Right lobe of liver (tissue), 6 donors: Measurements from ENCODE around the gene DHRS9. TPM values are rescaled to one million over a fixed set of nuclear protein-coding genes. Genes with fewer than 3 reads are reported as not detected.
"Not testable (repeated sequence)": the region's sequence is repeated elsewhere in the genome, so short reads cannot be mapped to it uniquely, and the experiment has no call there.

Source experiments
- ATAC-seq, 4 donors: fragments of 200-7000 bp; cut with Tn5 transposase; one replicate each; pipeline ENCODE4 v1.9.1; 2020; ENCODE audit warnings: mild to moderate bottlenecking in 4 of 4, moderate library complexity in 4 of 4
- DNase-seq, 3 donors: peaks; one replicate each; pipeline ENCODE4 v3.0.0-alpha.2; 2020
- H3K27ac ChIP-seq, 3 donors: fragments of 200-600 bp; one replicate each; pipeline ENCODE4 v1.8.0; 2022
- H3K27me3 ChIP-seq, 2 donors: fragments of 200-600 bp; one replicate each; pipeline ENCODE4 v1.8.0; 2022
- H3K36me3 ChIP-seq, 4 donors: fragments of 200-600 bp; sonication (generic) in 1 of 4; one replicate each; pipeline versions ENCODE4 v1.5.1 to v1.8.0; 2017 to 2022; ENCODE audit warnings: control low read depth in 1 of 4
- H3K4me1 ChIP-seq, 4 donors: fragments of 200-600 bp; sonication (generic) in 1 of 4; one replicate each; pipeline versions ENCODE4 v1.5.1 to v1.8.0; 2017 to 2022; ENCODE audit warnings: control low read depth in 1 of 4
- H3K4me3 ChIP-seq, 3 donors: fragments of 200-600 bp; one replicate each; pipeline ENCODE4 v1.8.0; 2022
- H3K9me3 ChIP-seq, 4 donors: fragments of 200-600 bp; sonication (generic) in 1 of 4; one replicate each; pipeline versions ENCODE4 v1.5.1 to v1.8.0; 2017 to 2022; ENCODE audit warnings: control low read depth in 1 of 4
- POLR2A ChIP-seq: fragments of 450-650 bp; IDR thresholded peaks from one replicate; pipeline ENCODE4 v1.6.1; 2017; ENCODE audit warnings: antibody characterized with exemption, mild to moderate bottlenecking
- WGBS: methylation state at CpG from one replicate; pipeline ENCODE4 v1.1.6; 2018; ENCODE audit warnings: low coverage, low lambda C conversion rate; ENCODE audit not compliant: insufficient coverage; ENCODE audit errors: missing lambda C conversion rate; 5-methylcytosine and 5-hydroxymethylcytosine counted together
- intact Hi-C, 2 donors: fragments of 100-400 bp; cut with DNase I; formaldehyde crosslinking; loops; one replicate each; pipeline versions ENCODE4 v1.11.2 to v1.14.1; 2022
- total RNA-seq, 6 experiments: library from RNA; depleted of rRNA in 2 of 6; stranded (reverse); fragments of >200 nt in 2 of 6; fragmentation: NEBNext Ultra II Directional in 3 of 6; extraction: Animal tissue kit (Norgen Biotek cat#: 25700) in 3 of 6; gene quantifications; one replicate each; pipeline versions ENCODE4 v1.1.0 to v1.2.4, GENCODE V29; 2016 to 2023
- TF ChIP-seq, protein P1 (sequence below), 4 donors: fragments of 200-600 bp in 3 of 4; fragments of 450-650 bp in 1 of 4; IDR thresholded peaks; one replicate each; pipeline versions ENCODE4 v1.5.1 to v1.8.0; 2016 to 2022; ENCODE audit warnings: antibody characterized with exemption in 4 of 4, mild to moderate bottlenecking in 2 of 4
- donor health status: DM: no; HTN: yes; CAD: no.
- donor health status: DM: no; HTN: no; CAD: no.
- donor health status: DM: no; HTN: no; CAD: no.
- donor health status: DM: no; HTN: yes; CAD: no.
- donor health status: DM: no; HTN: yes; CAD: no.

The DHRS9 gene
- total RNA-seq, 6 experiments from 2014 or later = 0.29 to 1.2 (median 0.55) TPM

GRCh38 chr2:169119851-169120250 is 50.5 kb downstream of the DHRS9 start:
- ATAC-seq = no peak
- intact Hi-C loops = no loop called here
- no peaks in the 10 kb centered on the region for H3K9me3 ChIP-seq
- H3K4me3 ChIP-seq = no peak overlapping the region
- H3K27ac ChIP-seq = no peak overlapping the region
- no peak for TF ChIP-seq POLR2A
- TF ChIP-seq, protein P1, sequence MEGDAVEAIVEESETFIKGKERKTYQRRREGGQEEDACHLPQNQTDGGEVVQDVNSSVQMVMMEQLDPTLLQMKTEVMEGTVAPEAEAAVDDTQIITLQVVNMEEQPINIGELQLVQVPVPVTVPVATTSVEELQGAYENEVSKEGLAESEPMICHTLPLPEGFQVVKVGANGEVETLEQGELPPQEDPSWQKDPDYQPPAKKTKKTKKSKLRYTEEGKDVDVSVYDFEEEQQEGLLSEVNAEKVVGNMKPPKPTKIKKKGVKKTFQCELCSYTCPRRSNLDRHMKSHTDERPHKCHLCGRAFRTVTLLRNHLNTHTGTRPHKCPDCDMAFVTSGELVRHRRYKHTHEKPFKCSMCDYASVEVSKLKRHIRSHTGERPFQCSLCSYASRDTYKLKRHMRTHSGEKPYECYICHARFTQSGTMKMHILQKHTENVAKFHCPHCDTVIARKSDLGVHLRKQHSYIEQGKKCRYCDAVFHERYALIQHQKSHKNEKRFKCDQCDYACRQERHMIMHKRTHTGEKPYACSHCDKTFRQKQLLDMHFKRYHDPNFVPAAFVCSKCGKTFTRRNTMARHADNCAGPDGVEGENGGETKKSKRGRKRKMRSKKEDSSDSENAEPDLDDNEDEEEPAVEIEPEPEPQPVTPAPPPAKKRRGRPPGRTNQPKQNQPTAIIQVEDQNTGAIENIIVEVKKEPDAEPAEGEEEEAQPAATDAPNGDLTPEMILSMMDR (IDR thresholded peaks at IDR 0.05) = no peak
- no peaks in the 10 kb centered on the region for H3K27me3 ChIP-seq
- WGBS = 86% methylated on average over 2 of the region's 4 CpGs
- H3K36me3 ChIP-seq = no peaks in the 10 kb centered on the region
- no peak for DNase-seq
- peaks cover 0 to 4% (median 1%) of the 10 kb centered on the region in 4 donors for H3K4me1 ChIP-seq

- H3K4me3 ChIP-seq = no peak overlapping the region
- H3K36me3 ChIP-seq = no peaks in the 10 kb centered on the region
- DNase-seq (no peak), ATAC-seq (no peak)
- H3K4me1 ChIP-seq = no peaks in the 10 kb centered on the region
- intact Hi-C loops = no loop called here
- H3K9me3 ChIP-seq = no peaks in the 10 kb centered on the region
- TF ChIP-seq, protein P1 (IDR thresholded peaks at IDR 0.05) = no peak
- TF ChIP-seq POLR2A = no peak
- H3K27me3 ChIP-seq = no peaks in the 10 kb centered on the region
- H3K27ac ChIP-seq = no peak overlapping the region
- WGBS = 89% methylated on average over 3 of the region's 5 CpGs
Observed at GRCh38 chr2:169129703-169130243, 60.4 kb downstream of the DHRS9 start.

DNA sequence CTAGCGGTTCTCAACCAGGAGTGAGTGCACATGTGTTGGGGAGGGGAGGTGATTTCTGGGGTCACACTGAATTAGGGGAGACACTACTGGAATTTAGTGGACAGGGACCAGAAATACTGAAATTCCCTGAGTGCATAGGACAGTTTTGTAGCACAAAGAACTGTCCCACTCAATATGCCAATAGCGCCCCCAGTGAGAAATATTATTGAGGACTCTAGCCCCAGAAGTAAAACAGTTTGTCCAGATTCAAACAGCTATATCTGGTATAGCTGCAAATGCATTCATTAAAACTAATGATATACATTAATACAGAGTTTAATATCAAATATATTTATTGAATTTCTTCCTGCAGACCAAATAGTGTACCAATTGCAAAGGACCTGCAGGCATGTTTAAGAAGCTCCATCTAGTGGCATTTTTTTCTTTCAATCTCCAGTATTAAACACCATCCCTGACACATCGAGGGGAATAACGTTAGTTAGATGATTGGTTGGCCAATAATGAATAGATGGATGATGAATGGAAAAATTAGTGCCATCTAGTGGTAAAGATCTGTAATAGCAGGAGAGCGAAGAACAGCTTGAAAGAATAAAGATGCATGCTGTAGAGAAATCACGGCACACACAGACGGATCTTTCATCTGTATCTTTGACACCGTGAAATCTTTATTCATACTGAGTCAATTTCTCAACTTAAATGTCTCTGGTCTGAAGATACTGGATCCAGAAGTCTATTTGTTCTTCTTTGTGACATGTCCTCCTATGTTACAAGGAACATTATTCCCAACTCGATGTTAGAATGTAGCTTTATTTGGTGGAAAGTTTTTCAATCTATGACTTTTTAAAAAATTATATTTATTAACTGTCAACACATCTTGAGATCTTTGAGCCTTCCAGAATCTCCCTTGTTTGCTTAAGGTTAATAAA is 62.5 kb downstream of the DHRS9 start:
- H3K27me3 ChIP-seq = no peaks in the 10 kb centered on the region
- DNase-seq = no peak
- no peaks in the 10 kb centered on the region for H3K4me1 ChIP-seq
- WGBS = 30% methylated on average over 9 of the region's 9 CpGs
- H3K36me3 ChIP-seq = no peaks in the 10 kb centered on the region
- intact Hi-C loops = no loop called here
- no peak overlapping the region for H3K4me3 ChIP-seq
- TF ChIP-seq, protein P1 (IDR thresholded peaks at IDR 0.05) = peak; percentile 85 to 94 (median 88)
- TF ChIP-seq POLR2A = no peak
- H3K27ac ChIP-seq = no peak overlapping the region
- H3K9me3 ChIP-seq = no peaks in the 10 kb centered on the region
- ATAC-seq = peak; percentile 90 to 99 (median 96)

GRCh38 chr2:169134272-169134671 is 64.9 kb downstream of the DHRS9 start:
- intact Hi-C loops, H3K36me3 ChIP-seq, H3K27ac ChIP-seq, H3K4me3 ChIP-seq, H3K4me1 ChIP-seq, ATAC-seq, H3K27me3 ChIP-seq, H3K9me3 ChIP-seq, DNase-seq: not testable (repeated sequence)
- WGBS = 74% methylated on average over 6 of the region's 6 CpGs

GRCh38 chr2:169136428-169136827 is 67.1 kb downstream of the DHRS9 start:
- WGBS = 80% methylated on average over 4 of the region's 5 CpGs

More at GRCh38 chr2:169136428-169136827, 67.1 kb downstream of the DHRS9 start:
- ATAC-seq, intact Hi-C loops, H3K9me3 ChIP-seq, H3K27ac ChIP-seq, DNase-seq, H3K36me3 ChIP-seq, H3K27me3 ChIP-seq, H3K4me1 ChIP-seq, H3K4me3 ChIP-seq: not testable (repeated sequence)
